Activated CD4-positive, alpha-beta T cell treated with anti-CD3 and anti-CD28 coated beads, Interleukin-2, amount 10 ng/mL, durations not matched to agents 7 days and 5 days (primary cell): ENCODE measurements around the gene IGFBPL1. TPM values are rescaled to one million over a fixed set of nuclear protein-coding genes. Genes with fewer than 3 reads are reported as not detected.

Source experiments
- CTCF ChIA-PET: fragments of 350-600 bp; sonication (Branson Sonifier 250); formaldehyde crosslinking; loops from one replicate; lab custom pipeline; 2021; ENCODE audit warnings: antibody characterized with exemption; lab: Charles Lee
- POLR2A ChIA-PET: fragments of 350-600 bp; sonication (Branson Sonifier 250); formaldehyde crosslinking; loops from one replicate; lab custom pipeline; 2021; ENCODE audit warnings: antibody characterized with exemption; lab: Charles Lee
- DNase-seq: peaks from one replicate; pipeline ENCODE4 v3.0.0-alpha.2; 2020
- H3K27ac Mint-ChIP-seq: one replicate; pipeline ENCODE4 v1.8.0; 2021; ENCODE audit warnings: mild to moderate bottlenecking, moderate library complexity, mixed read lengths
- H3K27me3 Mint-ChIP-seq: one replicate; pipeline ENCODE4 v1.8.0; 2021; ENCODE audit warnings: mixed read lengths
- H3K36me3 Mint-ChIP-seq: one replicate; pipeline ENCODE4 v1.8.0; 2021; ENCODE audit warnings: low read depth, mixed read lengths
- H3K4me1 Mint-ChIP-seq: one replicate; pipeline ENCODE4 v1.8.0; 2021; ENCODE audit warnings: mixed read lengths
- H3K4me3 Mint-ChIP-seq: one replicate; pipeline ENCODE4 v1.8.0; 2021; ENCODE audit warnings: mild to moderate bottlenecking, moderate library complexity, mixed read lengths
- H3K9me3 Mint-ChIP-seq: one replicate; pipeline ENCODE4 v1.8.0; 2021; ENCODE audit warnings: mixed read lengths
- total RNA-seq, 2 experiments: library from RNA; stranded (reverse); gene quantifications; one replicate each; pipeline ENCODE4 v1.2.3, GENCODE V29; 2021

IGFBPL1 gene
- total RNA-seq, 2 experiments from 2014 or later: not detected

GRCh38 chr9:38359689-38360385, 64.4 kb downstream of the IGFBPL1 start:
- Mint-ChIP-seq H3K27ac (no peak overlapping the region), H3K4me1 (peaks cover 5% of the 10 kb centered on the region), H3K4me3 (no peak overlapping the region), H3K36me3 (no peaks in the 10 kb centered on the region), H3K9me3 (no peaks in the 10 kb centered on the region), H3K27me3 (no peaks in the 10 kb centered on the region)
- ChIA-PET POLR2A (no interaction called here), CTCF (interaction anchor here (1.1 kb wide), 1 partner anchor 17 kb away, joined by 3 read pairs; no protein-coding TSS in a partner anchor)
- DNase-seq: no peak

- H3K4me1 Mint-ChIP-seq: peaks cover 5% of the 10 kb centered on the region
- no peak overlapping the region for H3K4me3 Mint-ChIP-seq
- POLR2A ChIA-PET: no interaction called here
- DNase-seq: no peak
- CTCF ChIA-PET: interaction anchor here (1.1 kb wide), 1 partner anchor 16 kb away, joined by 3 read pairs; no protein-coding TSS in a partner anchor
- no peak overlapping the region for H3K27ac Mint-ChIP-seq
- H3K27me3 Mint-ChIP-seq: no peaks in the 10 kb centered on the region
- no peaks in the 10 kb centered on the region for H3K9me3 Mint-ChIP-seq
- H3K36me3 Mint-ChIP-seq: no peaks in the 10 kb centered on the region
Observed at GRCh38 chr9:38359297-38359653, 65.0 kb downstream of the IGFBPL1 start.

- H3K27ac Mint-ChIP-seq: no peak overlapping the region
- POLR2A ChIA-PET: no interaction called here
- DNase-seq: no peak
- no peak overlapping the region for H3K4me3 Mint-ChIP-seq
- CTCF ChIA-PET: no interaction called here
- no peaks in the 10 kb centered on the region for H3K27me3 Mint-ChIP-seq
- H3K36me3 Mint-ChIP-seq: no peaks in the 10 kb centered on the region
- H3K4me1 Mint-ChIP-seq: peaks cover 5% of the 10 kb centered on the region
- H3K9me3 Mint-ChIP-seq: no peaks in the 10 kb centered on the region
Observed at GRCh38 chr9:38358390-38359296, 65.6 kb downstream of the IGFBPL1 start.

- POLR2A ChIA-PET: no interaction called here
- CTCF ChIA-PET: interaction anchor here (0.8 kb wide), 1 partner anchor 16 kb away, joined by 3 read pairs; no protein-coding TSS in a partner anchor
- Mint-ChIP-seq H3K9me3 (no peaks in the 10 kb centered on the region), H3K27ac (no peak overlapping the region), H3K4me3 (no peak overlapping the region), H3K36me3 (no peaks in the 10 kb centered on the region), H3K4me1 (no peaks in the 10 kb centered on the region), H3K27me3 (no peaks in the 10 kb centered on the region)
- DNase-seq: no peak
Observed at GRCh38 chr9:38357350-38358114, 66.7 kb downstream of the IGFBPL1 start.

- Mint-ChIP-seq H3K27me3 (no peaks in the 10 kb centered on the region), H3K4me1 (no peaks in the 10 kb centered on the region), H3K36me3 (no peaks in the 10 kb centered on the region), H3K4me3 (no peak overlapping the region), H3K9me3 (no peaks in the 10 kb centered on the region), H3K27ac (no peak overlapping the region)
- CTCF ChIA-PET: interaction anchor here (0.8 kb wide), 1 partner anchor 15 kb away, joined by 3 read pairs; no protein-coding TSS in a partner anchor
- no peak for DNase-seq
- POLR2A ChIA-PET: no interaction called here
Observed at GRCh38 chr9:38356851-38357250, 67.4 kb downstream of the IGFBPL1 start.

Other genes starting within 250 kb of the IGFBPL1 start
- gene ALDH1B1, start 31.8 kb downstream of the IGFBPL1 start, total RNA-seq: 1 to 10 TPM; 8.0 to 8.1 TPM
- 1 to 10 TPM; 1.9 to 2.0 TPM for gene ANKRD18A, start 196.1 kb upstream of the IGFBPL1 start, total RNA-seq